H1 (cell line): ENCODE measurements around the gene CXCR5. TPM values are rescaled to one million over a fixed set of nuclear protein-coding genes. Genes with fewer than 3 reads are reported as not detected.

Experiments used
- CTCF ChIA-PET: fragments of 300-600 bp; sonication (Branson Sonifier 250); formaldehyde crosslinking; loops from one replicate; lab custom pipeline; 2021; ENCODE audit not compliant: partially characterized antibody; lab: Charles Lee
- POLR2A ChIA-PET: fragments of 300-600 bp; sonication (Branson Sonifier 250); formaldehyde crosslinking; loops from one replicate; lab custom pipeline; 2021; ENCODE audit warnings: inconsistent platforms; ENCODE audit not compliant: partially characterized antibody; lab: Charles Lee
- DNase-seq, 2 experiments: peaks; one replicate each; pipeline versions ENCODE4 v3.0.0 to v3.0.0-alpha.2; 2010 to 2022; ENCODE audit warnings: low spot score in 2 of 2, low read depth in 1 of 2, mixed read lengths in 1 of 2
- FAIRE-seq: peaks from 2 replicates; lab custom pipeline; 2011; peaks lifted over from hg19 to GRCh38; lab: Jason Lieb, UNC
- H2AFZ ChIP-seq: 2 replicates; pipeline ENCODE4 v1.8.1; 2012; ENCODE audit warnings: low read length, inconsistent platforms
- H2AK5ac ChIP-seq: 2 replicates; pipeline ENCODE4 v1.6.1; 2013; ENCODE audit warnings: low read depth, low read length
- H2BK120ac ChIP-seq: replicated peaks from 2 replicates; pipeline ENCODE3; 2013; ENCODE audit warnings: low read depth, low read length, inconsistent platforms
- H2BK12ac ChIP-seq: 2 replicates; pipeline ENCODE4 v1.6.1; 2013; ENCODE audit warnings: low read depth, low read length
- H2BK15ac ChIP-seq: 2 replicates; pipeline ENCODE4 v1.6.1; 2013; ENCODE audit warnings: low read length
- H2BK20ac ChIP-seq: 2 replicates; pipeline ENCODE4 v1.6.1; 2013; ENCODE audit warnings: low read length
- H2BK5ac ChIP-seq: 2 replicates; pipeline ENCODE4 v1.6.1; 2013; ENCODE audit warnings: low read depth, low read length
- H3K14ac ChIP-seq: 2 replicates; pipeline ENCODE4 v1.6.1; 2013; ENCODE audit warnings: inconsistent platforms; ENCODE audit not compliant: insufficient read length
- H3K18ac ChIP-seq: 2 replicates; pipeline ENCODE4 v1.6.1; 2013; ENCODE audit warnings: low read length; ENCODE audit errors: extremely low read depth
- H3K23ac ChIP-seq: 2 replicates; pipeline ENCODE4 v1.6.1; 2013; ENCODE audit warnings: inconsistent platforms; ENCODE audit not compliant: insufficient read length
- H3K23me2 ChIP-seq: 2 replicates; pipeline ENCODE4 v1.6.1; 2013; ENCODE audit warnings: low read depth, low read length
- H3K27ac ChIP-seq: 2 replicates; pipeline ENCODE4 v1.6.1; 2011; ENCODE audit warnings: low read depth, low read length, inconsistent platforms
- H3K27me3 ChIP-seq, 4 experiments: replicated peaks in 1 of 4; 1 replicate in 1 of 4; 2 replicates in 3 of 4; pipeline versions ENCODE4 v1.6.1 to v1.8.1; 2011 to 2013; ENCODE audit warnings: low read length in 3 of 4, mild to moderate bottlenecking in 3 of 4, inconsistent platforms in 2 of 4, mixed read lengths in 2 of 4, moderate library complexity in 1 of 4; ENCODE audit not compliant: control insufficient read depth in 3 of 4, insufficient read depth in 3 of 4; ENCODE audit errors: extremely low read depth in 1 of 4
- H3K36me3 ChIP-seq, 4 experiments: 2 replicates each; pipeline versions ENCODE4 v1.6.1 to v1.8.1; 2011 to 2013; ENCODE audit warnings: mild to moderate bottlenecking in 4 of 4, low read length in 3 of 4, moderate library complexity in 2 of 4, control low read depth in 1 of 4, inconsistent platforms in 1 of 4; ENCODE audit not compliant: insufficient read depth in 4 of 4, control insufficient read depth in 2 of 4
- H3K4ac ChIP-seq: replicated peaks from 2 replicates; pipeline ENCODE3; 2013; ENCODE audit warnings: low read length, low read depth, mixed read lengths, inconsistent platforms; ENCODE audit not compliant: insufficient read length
- H3K4me1 ChIP-seq, 4 experiments: replicated peaks in 1 of 4; 1 replicate in 1 of 4; 2 replicates in 3 of 4; pipeline versions ENCODE4 v1.6.1 to v1.8.1; 2011 to 2013; ENCODE audit warnings: low read length in 3 of 4, inconsistent platforms in 2 of 4, mixed read lengths in 1 of 4; ENCODE audit not compliant: insufficient read depth in 4 of 4, control insufficient read depth in 3 of 4
- H3K4me2 ChIP-seq, 2 experiments: 2 replicates each; pipeline versions ENCODE4 v1.6.1 to v1.8.1; 2011 to 2013; ENCODE audit warnings: low read depth in 2 of 2, low read length in 2 of 2, control low read depth in 1 of 2, inconsistent platforms in 1 of 2, mild to moderate bottlenecking in 1 of 2; ENCODE audit not compliant: insufficient read depth in 1 of 2
- H3K4me3 ChIP-seq, 4 experiments: fragments of 200-600, 300-600 bp in 1 of 4; sonication (generic), shearing (Covaris generic), sonication (Bioruptor Twin) in 1 of 4; 2 replicates each; pipeline versions ENCODE4 v1.5.1 to v1.8.1; 2011 to 2016; ENCODE audit warnings: low read length in 4 of 4, low read depth in 3 of 4, control low read depth in 2 of 4, inconsistent platforms in 2 of 4, mild to moderate bottlenecking in 2 of 4, mixed read lengths in 1 of 4, moderate library complexity in 1 of 4; ENCODE audit not compliant: insufficient read depth in 2 of 4; ENCODE audit errors: extremely low read depth in 1 of 4
- H3K56ac ChIP-seq: replicated peaks from 2 replicates; pipeline ENCODE3; 2013; ENCODE audit warnings: low read depth, mild to moderate bottlenecking, mixed read lengths, low read length, inconsistent platforms; ENCODE audit not compliant: insufficient read length
- H3K79me1 ChIP-seq: 2 replicates; pipeline ENCODE4 v1.6.1; 2013; ENCODE audit warnings: low read depth, low read length, control low read depth
- H3K79me2 ChIP-seq, 2 experiments: 2 replicates each; pipeline versions ENCODE4 v1.6.1 to v1.8.1; 2012 to 2013; ENCODE audit warnings: low read length in 2 of 2, mild to moderate bottlenecking in 2 of 2, inconsistent platforms in 1 of 2; ENCODE audit not compliant: insufficient read depth in 2 of 2, control insufficient read depth in 1 of 2
- H3K9ac ChIP-seq, 4 experiments: replicated peaks in 1 of 4; 1 replicate in 1 of 4; 2 replicates in 3 of 4; pipeline versions ENCODE4 v1.6.1 to v1.8.1; 2011 to 2013; ENCODE audit warnings: low read depth in 3 of 4, low read length in 3 of 4, control low read depth in 2 of 4, mild to moderate bottlenecking in 2 of 4, moderate library complexity in 2 of 4, inconsistent platforms in 1 of 4; ENCODE audit errors: extremely low read depth in 1 of 4
- H3K9me3 ChIP-seq, 2 experiments: 2 replicates each; pipeline versions ENCODE4 v1.6.1 to v1.8.1; 2012 to 2013; ENCODE audit warnings: mild to moderate bottlenecking in 2 of 2, moderate library complexity in 2 of 2, control low read depth in 1 of 2, inconsistent platforms in 1 of 2, low read depth in 1 of 2, low read length in 1 of 2, mixed read lengths in 1 of 2; ENCODE audit not compliant: insufficient read depth in 2 of 2
- H4K20me1 ChIP-seq, 2 experiments: replicated peaks in 1 of 2; 2 replicates each; pipeline versions ENCODE3 to v1.8.1; 2011 to 2013; ENCODE audit warnings: inconsistent platforms in 2 of 2, low read length in 2 of 2, mild to moderate bottlenecking in 1 of 2; ENCODE audit not compliant: insufficient read depth in 2 of 2, control insufficient read depth in 1 of 2
- H4K5ac ChIP-seq: 2 replicates; pipeline ENCODE4 v1.6.1; 2013; ENCODE audit warnings: low read length, low read depth, mixed read lengths, inconsistent platforms; ENCODE audit not compliant: insufficient read length
- H4K8ac ChIP-seq: 2 replicates; pipeline ENCODE4 v1.8.0; 2013; ENCODE audit warnings: mild to moderate bottlenecking, moderate library complexity, low read length, inconsistent platforms; ENCODE audit not compliant: insufficient read depth; ENCODE audit errors: extremely low read depth
- H4K91ac ChIP-seq: replicated peaks from 2 replicates; pipeline ENCODE3; 2013; ENCODE audit warnings: low read length, mixed read lengths, inconsistent platforms; ENCODE audit not compliant: insufficient read length
- WGBS, 2 experiments: shearing (Covaris generic) in 1 of 2; methylation state at CpG; one replicate each; pipeline versions ENCODE4 v1.1.6 to v1.1.7; 2013 to 2015; ENCODE audit warnings: low lambda C conversion rate in 2 of 2, mixed read lengths in 2 of 2, inconsistent platforms in 1 of 2, low coverage in 1 of 2, missing lambda C conversion rate in 1 of 2; ENCODE audit not compliant: insufficient replicate concordance in 2 of 2, insufficient coverage in 1 of 2, insufficient read length in 1 of 2; ENCODE audit errors: extremely low coverage in 1 of 2, missing lambda C conversion rate in 1 of 2; 5-methylcytosine and 5-hydroxymethylcytosine counted together
- polyA plus RNA-seq, 7 experiments: library from polyadenylated mRNA; depleted of rRNA in 3 of 7; stranded (reverse) in 5 of 7; unstranded in 2 of 7; fragments of >200 nt in 5 of 7; fragments of 200-250 nt in 2 of 7; gene quantifications; 1 replicate in 5 of 7; 2 replicates in 1 of 7; 4 replicates in 1 of 7; pipeline versions ENCODE4 v1.2.1 to v1.2.3, GENCODE V29; 2011 to 2013; ENCODE audit warnings: missing spikeins in 2 of 7, mixed read lengths in 2 of 7
- total RNA-seq: library from RNA; stranded (reverse); fragmentation: NEBNext Ultra II Directional; extraction: Animal tissue kit (Norgen Biotek cat#: 25700); gene quantifications from 2 replicates; pipeline ENCODE4 v1.2.1, GENCODE V29; 2021

The CXCR5 gene
- total and polyA plus RNA-seq, 2 of the 8 experiments (the other 6 are each of a cell fraction or from before 2014, with no cell fraction given) = not detected

DNA sequence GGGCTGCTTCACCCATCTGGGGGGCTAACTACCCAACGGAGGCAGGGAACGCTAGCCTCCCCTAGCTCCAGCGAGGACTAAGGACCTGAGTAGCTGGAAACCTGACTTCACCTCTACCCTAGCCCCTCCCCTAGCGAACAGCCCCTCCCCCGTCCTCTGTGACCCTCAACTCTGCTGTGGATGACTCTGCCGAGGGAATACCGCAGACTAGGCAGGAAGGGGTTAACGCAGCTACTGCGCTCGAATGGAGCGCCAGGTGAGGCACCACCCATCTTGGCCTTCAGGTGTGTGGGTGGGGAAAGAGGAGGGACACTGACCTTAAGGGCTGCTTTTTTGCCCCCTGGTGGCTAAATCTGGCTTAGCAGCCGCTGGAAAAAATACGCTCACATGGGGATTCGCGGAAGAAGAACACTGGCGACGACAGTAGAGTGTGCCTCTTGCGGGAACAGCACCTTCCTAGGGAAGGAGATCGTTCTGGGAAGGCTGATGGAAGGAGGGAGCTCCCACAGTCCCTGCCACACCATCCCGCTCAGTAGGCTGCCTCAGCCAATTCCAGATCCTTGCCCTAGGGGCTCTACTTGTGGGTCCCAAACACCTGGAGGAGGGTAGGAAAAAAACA, 46.5 kb downstream of the CXCR5 start:
- POLR2A ChIA-PET = interaction anchor here (0.9 to 3.4 kb wide), 14 partner anchors 9 to 269 kb away, joined by 3 to 12 read pairs (median 5); partner anchors contain the start of genes CENATAC, DDX6 and UPK2
- H3K27ac ChIP-seq = peak overlapping the region; percentile 68; the same call in 1 of the 2 replicates
- peaks cover 0 to under 1% of the 10 kb centered on the region in 2 experiments for H4K20me1 ChIP-seq
- peak overlapping the region; percentile 98 for H4K91ac ChIP-seq
- H3K14ac ChIP-seq = no peak overlapping the region
- H3K79me2 ChIP-seq = peaks cover under 1 to 2% of the 10 kb centered on the region in 2 experiments; a peak in 3 of 4 replicates
- 0 out of 2 replicates have a peak overlapping the region, but pooled peaks have one; percentile 54 for H2AFZ ChIP-seq
- H3K9me3 ChIP-seq = no peaks in the 10 kb centered on the region
- H3K23ac ChIP-seq = no peak overlapping the region
- peak overlapping the region; percentile 95; the same call in 1 of the 2 replicates for H2BK5ac ChIP-seq
- H3K36me3 ChIP-seq = no peaks in the 10 kb centered on the region
- peak overlapping the region; percentile 95; the same call in 1 of the 2 replicates for H2BK15ac ChIP-seq
- FAIRE-seq = peak; percentile 84
- H3K4me2 ChIP-seq = peak overlapping the region; percentile 57 to 95
- peak overlapping the region; percentile 80; the same call in 1 of the 2 replicates for H2BK12ac ChIP-seq
- peaks cover 0 to 6% (median 0%) of the 10 kb centered on the region in 4 experiments; a peak in 3 of 7 replicates for H3K27me3 ChIP-seq
- DNase-seq = peak; percentile 97 to 99
- peak overlapping the region in 2 of 4 experiments; percentile 35 to 50; a peak in 3 of 7 replicates for H3K9ac ChIP-seq
- CTCF ChIA-PET = interaction anchor here (0.6 to 7.3 kb wide), 24 partner anchors 10 to 369 kb away, joined by 3 to 100 read pairs (median 3); partner anchors contain the start of genes DDX6 and UPK2
- H3K4ac ChIP-seq = peak overlapping the region; percentile 98
- peaks cover 6% of the 10 kb centered on the region for H3K23me2 ChIP-seq
- H3K79me1 ChIP-seq = no peaks in the 10 kb centered on the region
- peak overlapping the region; percentile 78 for H4K5ac ChIP-seq
- H2BK20ac ChIP-seq = no peak overlapping the region
- H3K4me1 ChIP-seq = peaks cover 0 to 19% (median 10%) of the 10 kb centered on the region in 4 experiments; a peak in 6 of 7 replicates
- 3% methylated on average over 20 of the region's 20 CpGs; no CpG with 5 or more reads in 1 of the 2 experiments for WGBS, 2 experiments
- no peak overlapping the region for H2AK5ac ChIP-seq
- peak overlapping the region; percentile 81 for H2BK120ac ChIP-seq
- H3K56ac ChIP-seq = peak overlapping the region; percentile 93
- no peak overlapping the region; the same call in 1 of the 2 replicates for H4K8ac ChIP-seq
- peak overlapping the region; percentile 99; the same call in 1 of the 2 replicates for H3K18ac ChIP-seq
- H3K4me3 ChIP-seq = peak overlapping the region; percentile 68 to 95 (median 80)
